Panc1 (cell line): Measurements from ENCODE around the gene OR2V2.

Experiments used
- POLR2AphosphoS5 ChIP-seq: IDR thresholded peaks from 2 replicates; pipeline ENCODE4 v1.6.1; 2012; ENCODE audit warnings: mild to moderate bottlenecking, low read depth, low read length, moderate library complexity
- SIN3A ChIP-seq: IDR thresholded peaks from 2 replicates; pipeline ENCODE4 v1.6.1; 2012; ENCODE audit warnings: low read depth, mild to moderate bottlenecking, low read length, moderate library complexity, borderline replicate concordance; ENCODE audit not compliant: insufficient read depth
- TCF7L2 ChIP-seq: IDR thresholded peaks from 2 replicates; pipeline ENCODE4 v1.6.1; 2011; ENCODE audit warnings: mild to moderate bottlenecking, low read depth, low read length, inconsistent platforms
- TF ChIP-seq, protein P1 (sequence below), 2 experiments: IDR thresholded peaks; 2 replicates each; pipeline ENCODE4 v1.6.1; 2011 to 2012; ENCODE audit warnings: low read depth in 2 of 2, control low read depth in 1 of 2, low read length in 1 of 2, mild to moderate bottlenecking in 1 of 2, moderate library complexity in 1 of 2; ENCODE audit not compliant: insufficient read depth in 1 of 2
- TF ChIP-seq, protein P2 (sequence below): fragments of 450-650 bp; IDR thresholded peaks from 2 replicates; pipeline ENCODE4 v1.5.1; 2017; ENCODE audit warnings: mild to moderate bottlenecking

DNA sequence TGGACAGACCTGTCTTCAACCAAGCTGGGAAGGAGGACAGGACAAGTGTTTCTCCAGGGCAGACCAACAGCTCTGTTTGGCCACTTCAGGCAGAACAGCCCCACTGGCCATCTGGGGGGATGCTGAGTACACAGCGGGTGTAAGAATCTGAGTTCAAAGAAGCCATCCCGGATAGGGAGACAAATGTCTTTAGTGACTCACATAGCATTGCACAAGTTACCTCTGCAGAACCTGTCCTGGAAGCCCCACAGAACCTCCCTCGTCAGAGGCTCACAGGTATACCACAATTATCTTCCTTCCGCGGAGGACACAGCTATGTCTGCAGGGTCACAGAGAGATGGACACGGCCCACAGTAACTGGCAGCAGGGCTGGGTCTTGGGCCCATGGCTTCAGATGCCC, 2.0 kb downstream of the OR2V2 start:
- TF ChIP-seq, protein P1, sequence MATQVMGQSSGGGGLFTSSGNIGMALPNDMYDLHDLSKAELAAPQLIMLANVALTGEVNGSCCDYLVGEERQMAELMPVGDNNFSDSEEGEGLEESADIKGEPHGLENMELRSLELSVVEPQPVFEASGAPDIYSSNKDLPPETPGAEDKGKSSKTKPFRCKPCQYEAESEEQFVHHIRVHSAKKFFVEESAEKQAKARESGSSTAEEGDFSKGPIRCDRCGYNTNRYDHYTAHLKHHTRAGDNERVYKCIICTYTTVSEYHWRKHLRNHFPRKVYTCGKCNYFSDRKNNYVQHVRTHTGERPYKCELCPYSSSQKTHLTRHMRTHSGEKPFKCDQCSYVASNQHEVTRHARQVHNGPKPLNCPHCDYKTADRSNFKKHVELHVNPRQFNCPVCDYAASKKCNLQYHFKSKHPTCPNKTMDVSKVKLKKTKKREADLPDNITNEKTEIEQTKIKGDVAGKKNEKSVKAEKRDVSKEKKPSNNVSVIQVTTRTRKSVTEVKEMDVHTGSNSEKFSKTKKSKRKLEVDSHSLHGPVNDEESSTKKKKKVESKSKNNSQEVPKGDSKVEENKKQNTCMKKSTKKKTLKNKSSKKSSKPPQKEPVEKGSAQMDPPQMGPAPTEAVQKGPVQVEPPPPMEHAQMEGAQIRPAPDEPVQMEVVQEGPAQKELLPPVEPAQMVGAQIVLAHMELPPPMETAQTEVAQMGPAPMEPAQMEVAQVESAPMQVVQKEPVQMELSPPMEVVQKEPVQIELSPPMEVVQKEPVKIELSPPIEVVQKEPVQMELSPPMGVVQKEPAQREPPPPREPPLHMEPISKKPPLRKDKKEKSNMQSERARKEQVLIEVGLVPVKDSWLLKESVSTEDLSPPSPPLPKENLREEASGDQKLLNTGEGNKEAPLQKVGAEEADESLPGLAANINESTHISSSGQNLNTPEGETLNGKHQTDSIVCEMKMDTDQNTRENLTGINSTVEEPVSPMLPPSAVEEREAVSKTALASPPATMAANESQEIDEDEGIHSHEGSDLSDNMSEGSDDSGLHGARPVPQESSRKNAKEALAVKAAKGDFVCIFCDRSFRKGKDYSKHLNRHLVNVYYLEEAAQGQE (IDR thresholded peaks at IDR 0.05; ENCODE audit: insufficient read depth in 1 of 2, low read depth in 2 of 2, low read length in 1 of 2) = no peak
- TF ChIP-seq, protein P2, sequence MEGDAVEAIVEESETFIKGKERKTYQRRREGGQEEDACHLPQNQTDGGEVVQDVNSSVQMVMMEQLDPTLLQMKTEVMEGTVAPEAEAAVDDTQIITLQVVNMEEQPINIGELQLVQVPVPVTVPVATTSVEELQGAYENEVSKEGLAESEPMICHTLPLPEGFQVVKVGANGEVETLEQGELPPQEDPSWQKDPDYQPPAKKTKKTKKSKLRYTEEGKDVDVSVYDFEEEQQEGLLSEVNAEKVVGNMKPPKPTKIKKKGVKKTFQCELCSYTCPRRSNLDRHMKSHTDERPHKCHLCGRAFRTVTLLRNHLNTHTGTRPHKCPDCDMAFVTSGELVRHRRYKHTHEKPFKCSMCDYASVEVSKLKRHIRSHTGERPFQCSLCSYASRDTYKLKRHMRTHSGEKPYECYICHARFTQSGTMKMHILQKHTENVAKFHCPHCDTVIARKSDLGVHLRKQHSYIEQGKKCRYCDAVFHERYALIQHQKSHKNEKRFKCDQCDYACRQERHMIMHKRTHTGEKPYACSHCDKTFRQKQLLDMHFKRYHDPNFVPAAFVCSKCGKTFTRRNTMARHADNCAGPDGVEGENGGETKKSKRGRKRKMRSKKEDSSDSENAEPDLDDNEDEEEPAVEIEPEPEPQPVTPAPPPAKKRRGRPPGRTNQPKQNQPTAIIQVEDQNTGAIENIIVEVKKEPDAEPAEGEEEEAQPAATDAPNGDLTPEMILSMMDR = no peak
- TF ChIP-seq POLR2AphosphoS5 (no peak), TCF7L2 (no peak), SIN3A (no peak)
